ENCODE results near the gene QRICH2. TPM values are rescaled to one million over a fixed set of nuclear protein-coding genes. Genes with fewer than 3 reads are reported as not detected.

Gene QRICH2
- total RNA-seq, 2 experiments from 2014 or later, result 7.2 to 9.4 TPM

- peak overlapping the region; percentile 38 for H3K27ac ChIP-seq (ENCODE audit: low read depth, low read length, poor library complexity, severe bottlenecking)
- no peaks in the 10 kb centered on the region for H3K36me3 ChIP-seq (ENCODE audit: insufficient read depth, low read length)
- H3K79me2 ChIP-seq (ENCODE audit: insufficient read depth, low read depth, low read length), result peaks cover 14% of the 10 kb centered on the region
- peaks cover 38% of the 10 kb centered on the region for H3K4me1 ChIP-seq (ENCODE audit: insufficient read depth, low read length, poor library complexity, severe bottlenecking)
- DNase-seq (ENCODE audit: low spot score), result peak; percentile 58
- peak overlapping the region; percentile 71 for H2AFZ ChIP-seq (ENCODE audit: low read length)
- CTCF ChIA-PET (ENCODE audit: unreplicated experiment), result interaction anchor here (0.6 kb wide), 1 partner anchor 155 kb away, joined by 3 read pairs; no protein-coding TSS in a partner anchor
- no peaks in the 10 kb centered on the region for H4K20me1 ChIP-seq (ENCODE audit: insufficient read depth, low read length)
- no TSS peak for BruUV-seq (replicated peaks)
- H3K4me2 ChIP-seq (ENCODE audit: low read length), result peak overlapping the region; percentile 51
- H3K9me2 ChIP-seq (ENCODE audit: insufficient read depth, low read length), result no peaks in the 10 kb centered on the region
- no peaks in the 10 kb centered on the region for H3K9me3 ChIP-seq (ENCODE audit: low read length)
- intact Hi-C loops (cut with micrococcal nuclease; ENCODE audit: unreplicated experiment), result no loop called here
- H3K4me3 ChIP-seq (ENCODE audit: low read depth, low read length, poor library complexity, severe bottlenecking), result peak overlapping the region; percentile 10
- TF ChIP-seq EZH2phosphoT487 (IDR thresholded peaks at IDR 0.05; ENCODE audit: borderline replicate concordance, low read depth, low read length) (no peak), CTCF (conservative IDR thresholded peaks at IDR 0.05; ENCODE audit: low read length) (no peak)
- POLR2A ChIA-PET, result interaction anchor here (1.0 to 1.4 kb wide), 3 partner anchors 12 to 343 kb away, joined by 3 read pairs; no protein-coding TSS in a partner anchor
Observed at GRCh38 chr17:76356803-76357456, 48.9 kb upstream of the QRICH2 start.

GRCh38 chr17:76354747-76355310 is 46.8 kb upstream of the QRICH2 start:
- ChIA-PET CTCF (ENCODE audit: unreplicated experiment) (interaction anchor here (0.7 kb wide), 1 partner anchor 15 kb away, joined by 3 read pairs; no protein-coding TSS in a partner anchor), POLR2A (interaction anchor here (0.6 to 1.7 kb wide), 11 partner anchors 9 to 839 kb away, joined by 3 to 8 read pairs (median 4); no protein-coding TSS in a partner anchor)
- H3K36me3 ChIP-seq (ENCODE audit: insufficient read depth, low read length), result peaks cover 8% of the 10 kb centered on the region; the same call in 1 of the 2 replicates
- peak overlapping the region; percentile 78 for H3K27ac ChIP-seq (ENCODE audit: low read depth, low read length, poor library complexity, severe bottlenecking)
- TF ChIP-seq CTCF (conservative IDR thresholded peaks at IDR 0.05; ENCODE audit: low read length), result no peak
- no peak for TF ChIP-seq EZH2phosphoT487 (IDR thresholded peaks at IDR 0.05; ENCODE audit: borderline replicate concordance, low read depth, low read length)
- DNase-seq (ENCODE audit: low spot score), result peak; percentile 50
- intact Hi-C loops (cut with micrococcal nuclease; ENCODE audit: unreplicated experiment), result loop anchor here (1.0 kb wide), 1 partner anchor 283 kb away; the partner anchor contains the start of gene SRP68
- no peaks in the 10 kb centered on the region for H3K9me2 ChIP-seq (ENCODE audit: insufficient read depth, low read length)
- H3K4me1 ChIP-seq (ENCODE audit: insufficient read depth, low read length, poor library complexity, severe bottlenecking), result peaks cover 43% of the 10 kb centered on the region
- peak overlapping the region; percentile 96 for H2AFZ ChIP-seq (ENCODE audit: low read length)
- BruUV-seq (replicated peaks), result no TSS peak
- peak overlapping the region; percentile 99 for H3K4me2 ChIP-seq (ENCODE audit: low read length)
- H3K9me3 ChIP-seq (ENCODE audit: low read length), result no peaks in the 10 kb centered on the region
- peak overlapping the region; percentile 91 for H3K4me3 ChIP-seq (ENCODE audit: low read depth, low read length, poor library complexity, severe bottlenecking)
- H3K79me2 ChIP-seq (ENCODE audit: insufficient read depth, low read depth, low read length), result peaks cover 27% of the 10 kb centered on the region
- H4K20me1 ChIP-seq (ENCODE audit: insufficient read depth, low read length), result no peaks in the 10 kb centered on the region
